HL-60 (cell line): ENCODE measurements around the gene CCNI2.

Experiments used
- DNase-seq, 2 experiments: peaks; one replicate each; pipeline ENCODE4 v3.0.0-alpha.2; 2010 to 2020; ENCODE audit warnings: low read depth in 1 of 2, low spot score in 1 of 2
- H3K27ac ChIP-seq: fragments of 250-450 bp; sonication (Bioruptor Pico); replicated peaks from 2 replicates; pipeline ENCODE4 v1.5.1; 2020; ENCODE audit warnings: mild to moderate bottlenecking, moderate library complexity
- H3K27me3 ChIP-seq: fragments of 250-450 bp; sonication (Bioruptor Pico); 2 replicates; pipeline ENCODE4 v1.5.1; 2021; ENCODE audit warnings: mild to moderate bottlenecking, moderate library complexity; ENCODE audit not compliant: insufficient read depth, poor library complexity, severe bottlenecking
- H3K4me3 ChIP-seq: replicated peaks from 2 replicates; pipeline ENCODE4 v1.5.1; 2011; ENCODE audit warnings: mild to moderate bottlenecking, control low read depth, low read length; ENCODE audit not compliant: insufficient read depth
- CTCF ChIP-seq: IDR thresholded peaks from one replicate; pipeline ENCODE4 v1.5.1; 2011; ENCODE audit warnings: low read length, control low read depth, inconsistent platforms; ENCODE audit not compliant: insufficient read depth
- GABPA ChIP-seq: IDR thresholded peaks from 2 replicates; pipeline ENCODE4 v1.6.1; 2012; ENCODE audit warnings: low read depth
- POLR2AphosphoS5 ChIP-seq: IDR thresholded peaks from 2 replicates; pipeline ENCODE4 v1.6.1; 2012; ENCODE audit warnings: low read depth
- REST ChIP-seq: IDR thresholded peaks from 2 replicates; pipeline ENCODE4 v1.6.1; 2012; ENCODE audit warnings: low read depth; ENCODE audit not compliant: insufficient replicate concordance
- SPI1 ChIP-seq: IDR thresholded peaks from 2 replicates; pipeline ENCODE4 v1.6.1; 2012; ENCODE audit warnings: low read depth, mild to moderate bottlenecking, borderline replicate concordance

Gene CCNI2

GRCh38 chr5:132788508-132788907, 41.3 kb downstream of the CCNI2 start:
- TF ChIP-seq GABPA = no peak
- no peak for TF ChIP-seq SPI1
- TF ChIP-seq REST = no peak
- no peak for TF ChIP-seq POLR2AphosphoS5
- no peak for TF ChIP-seq CTCF
- Histone ChIP-seq H3K27ac (no peak overlapping the region), H3K27me3 (no peaks in the 10 kb centered on the region), H3K4me3 (no peak overlapping the region)
- DNase-seq = no peak

GRCh38 chr5:132788990-132789886, 42.0 kb downstream of the CCNI2 start:
- TF ChIP-seq CTCF (no peak), POLR2AphosphoS5 (no peak), SPI1 (no peak), GABPA (no peak), REST (no peak)
- H3K27ac ChIP-seq = no peak overlapping the region
- DNase-seq = no peak
- H3K27me3 ChIP-seq = no peaks in the 10 kb centered on the region
- no peak overlapping the region for H3K4me3 ChIP-seq

- H3K27ac ChIP-seq = no peak overlapping the region
Observed at GRCh38 chr5:132790201-132790865, 43.1 kb downstream of the CCNI2 start.

More at GRCh38 chr5:132790201-132790865, 43.1 kb downstream of the CCNI2 start:
- no peaks in the 10 kb centered on the region for H3K27me3 ChIP-seq
- no peak for DNase-seq
- TF ChIP-seq REST (no peak), POLR2AphosphoS5 (no peak), SPI1 (no peak), GABPA (no peak), CTCF (no peak)
- H3K4me3 ChIP-seq = no peak overlapping the region
